ENCODE data around the gene CRAMP1.
"Not testable (repeated sequence)": the region's sequence is repeated elsewhere in the genome, so short reads cannot be mapped to it uniquely, and the experiment has no call there.

CRAMP1 gene

GRCh38 chr16:1713331-1713730 lies 101.2 kb downstream of the CRAMP1 start:
- CTCF ChIA-PET, result no interaction called here
- POLR2A ChIA-PET (ENCODE audit: low non-redundant PET), result no interaction called here
- TF ChIP-seq CTCF (conservative IDR thresholded peaks at IDR 0.05; ENCODE audit: low read depth), result no peak
- DNase-seq (ENCODE audit: low spot score), result no peak
- H3K27ac ChIP-seq, result peak overlapping the region; percentile 9; the same call in 1 of the 2 replicates

GRCh38 chr16:1713933-1714332 lies 101.8 kb downstream of the CRAMP1 start:
- ChIA-PET POLR2A (ENCODE audit: low non-redundant PET) (no interaction called here), CTCF (no interaction called here)
- TF ChIP-seq CTCF (conservative IDR thresholded peaks at IDR 0.05; ENCODE audit: low read depth), result no peak
- H3K27ac ChIP-seq, result no peak overlapping the region
- no peak for DNase-seq (ENCODE audit: low spot score)

GRCh38 chr16:1715220-1715619 lies 103.1 kb downstream of the CRAMP1 start:
- ChIA-PET CTCF (no interaction called here), POLR2A (ENCODE audit: low non-redundant PET) (no interaction called here)
- no peak overlapping the region for H3K27ac ChIP-seq
- TF ChIP-seq CTCF (conservative IDR thresholded peaks at IDR 0.05; ENCODE audit: low read depth), result no peak
- DNase-seq (ENCODE audit: low spot score), result no peak

- DNase-seq (ENCODE audit: low spot score); CTCF ChIA-PET; POLR2A ChIA-PET (ENCODE audit: low non-redundant PET): not testable (repeated sequence)
- H3K27ac ChIP-seq, result peak overlapping the region; percentile 30
Observed at GRCh38 chr16:1718236-1718635, 106.1 kb downstream of the CRAMP1 start.

GRCh38 chr16:1719559-1720229 lies 107.5 kb downstream of the CRAMP1 start:
- CTCF ChIA-PET; DNase-seq (ENCODE audit: low spot score): not testable (repeated sequence)
- POLR2A ChIA-PET (ENCODE audit: low non-redundant PET), result interaction anchor here (0.7 kb wide), 1 partner anchor 12 kb away, joined by 6 read pairs; no protein-coding TSS in a partner anchor
- H3K27ac ChIP-seq, result peak overlapping the region; percentile 80

GRCh38 chr16:1721372-1721771 lies 109.2 kb downstream of the CRAMP1 start:
- no peak for TF ChIP-seq CTCF (conservative IDR thresholded peaks at IDR 0.05; ENCODE audit: low read depth)
- no peak for DNase-seq (ENCODE audit: low spot score)
- H3K27ac ChIP-seq, result peak overlapping the region; percentile 80
- ChIA-PET CTCF (interaction anchor here (0.5 to 0.6 kb wide), 2 partner anchors 249 to 1655 kb away, joined by 3 read pairs; no protein-coding TSS in a partner anchor), POLR2A (ENCODE audit: low non-redundant PET) (no interaction called here)

- CTCF ChIA-PET, result interaction anchor here (0.6 to 1.5 kb wide), 11 partner anchors 22 to 299 kb away, joined by 3 to 6 read pairs (median 3); partner anchors contain the start of genes JPT2 and NME3
- POLR2A ChIA-PET (ENCODE audit: low non-redundant PET), result no interaction called here
- no peak for DNase-seq (ENCODE audit: low spot score)
- peak overlapping the region; percentile 80 for H3K27ac ChIP-seq
- TF ChIP-seq CTCF (conservative IDR thresholded peaks at IDR 0.05; ENCODE audit: low read depth), result peak; percentile 82
Observed at GRCh38 chr16:1723450-1724147, 111.4 kb downstream of the CRAMP1 start.

Data from RWPE1 (cell line).